HepG2 (cell line): ENCODE measurements around the gene OTX1. TPM values are rescaled to one million over a fixed set of nuclear protein-coding genes. Genes with fewer than 3 reads are reported as not detected.
A peak's percentile ranks its signal among the peaks of the same experiment; 100 is the strongest.

Experiments used
- ATAC-seq: fragments of 200-7000 bp; cut with Tn5 transposase; 3 replicates; pipeline ENCODE4 v1.9.1; 2020; ENCODE audit warnings: mild to moderate bottlenecking, moderate library complexity
- BruUV-seq: library from RNA; stranded (reverse); fragments of 400-500 nt; replicated peaks from 2 replicates; lab custom pipeline; 2021; lab: Mats Ljungman, UMichigan
- CTCF ChIA-PET: fragments of 300-600 bp; formaldehyde crosslinking; extraction: SDS; loops from one replicate; lab custom pipeline; 2021; ENCODE audit warnings: low total read pairs, inconsistent platforms, low intra/inter-chr PET ratio; lab: Yijun Ruan, JAX
- POLR2A ChIA-PET: fragments of 350-600 bp; sonication (Branson Sonifier 250); formaldehyde crosslinking; loops from one replicate; lab custom pipeline; 2020; ENCODE audit warnings: antibody characterized with exemption, inconsistent platforms; lab: Yijun Ruan, JAX
- DNase-seq: peaks from one replicate; pipeline ENCODE4 v3.0.0-alpha.2; 2015; ENCODE audit warnings: low spot score
- FAIRE-seq: peaks from 3 replicates; lab custom pipeline; 2011; peaks lifted over from hg19 to GRCh38; lab: Jason Lieb, UNC
- H2AFZ ChIP-seq: one replicate; pipeline ENCODE4 v1.6.1; 2011; ENCODE audit warnings: low read length, inconsistent platforms
- H3K27ac ChIP-seq: fragments of 300-600 bp; 3 replicates; pipeline ENCODE4 v1.8.0; 2011; ENCODE audit warnings: mixed run types, mild to moderate bottlenecking, mixed read lengths, low read length, inconsistent platforms; ENCODE audit not compliant: insufficient read depth; ENCODE audit errors: extremely low read length
- H3K27me3 ChIP-seq, 2 experiments: fragments of 200-600 bp in 1 of 2; 2 replicates in 1 of 2; 3 replicates in 1 of 2; pipeline versions ENCODE4 v1.6.0 to v1.8.0; 2011; ENCODE audit warnings: low read length in 2 of 2, mild to moderate bottlenecking in 2 of 2, moderate library complexity in 2 of 2, inconsistent platforms in 1 of 2; ENCODE audit not compliant: insufficient read depth in 2 of 2, control insufficient read depth in 1 of 2
- H3K36me3 ChIP-seq, 2 experiments: fragments of 200-600 bp in 1 of 2; replicated peaks in 1 of 2; 2 replicates in 1 of 2; 3 replicates in 1 of 2; pipeline versions ENCODE4 v1.5.1 to v1.8.0; 2011; ENCODE audit warnings: low read length in 2 of 2, inconsistent platforms in 1 of 2; ENCODE audit not compliant: insufficient read depth in 2 of 2, control insufficient read depth in 1 of 2
- H3K4me1 ChIP-seq: 2 replicates; pipeline ENCODE4 v1.5.1; 2012; ENCODE audit warnings: low read length, inconsistent platforms; ENCODE audit not compliant: insufficient read depth
- H3K4me2 ChIP-seq: 2 replicates; pipeline ENCODE4 v1.6.0; 2011; ENCODE audit warnings: low read depth, low read length, inconsistent platforms
- H3K4me3 ChIP-seq, 3 experiments: fragments of 200-600 bp in 1 of 3; sonication (generic), shearing (Covaris generic) in 1 of 3; replicated peaks in 1 of 3; 2 replicates each; pipeline ENCODE4 v1.5.1; 2011 to 2016; ENCODE audit warnings: low read length in 3 of 3, inconsistent platforms in 2 of 3, low read depth in 2 of 3, mild to moderate bottlenecking in 2 of 3, control low read depth in 1 of 3, mixed read lengths in 1 of 3; ENCODE audit not compliant: insufficient read depth in 1 of 3
- H3K79me2 ChIP-seq: one replicate; pipeline ENCODE4 v1.6.1; 2011; ENCODE audit warnings: low read length, inconsistent platforms; ENCODE audit not compliant: insufficient read depth
- H3K9ac ChIP-seq: 2 replicates; pipeline ENCODE4 v1.6.0; 2011; ENCODE audit warnings: mild to moderate bottlenecking, low read depth, low read length, inconsistent platforms; ENCODE audit not compliant: insufficient read depth
- H3K9me3 ChIP-seq: 2 replicates; pipeline ENCODE4 v1.5.1; 2012; ENCODE audit warnings: mild to moderate bottlenecking, low read length
- H4K20me1 ChIP-seq: 2 replicates; pipeline ENCODE4 v1.6.0; 2011; ENCODE audit warnings: inconsistent platforms, mild to moderate bottlenecking, low read length, moderate library complexity; ENCODE audit not compliant: insufficient read depth
- ADNP ChIP-seq: sonication (generic); formaldehyde crosslinking; IDR thresholded peaks from 2 replicates; pipeline ENCODE4 v1.4.0; 2020; ENCODE audit warnings: missing genetic modification reagents
- AGO2 ChIP-seq: fragments of 200-400 bp; formaldehyde crosslinking; optimal IDR thresholded peaks from 2 replicates; pipeline ENCODE3; 2017; ENCODE audit warnings: mild to moderate bottlenecking, low read depth, low read length, moderate library complexity
- ATRX ChIP-seq: sonication (generic); formaldehyde crosslinking; IDR thresholded peaks from 2 replicates; pipeline ENCODE4 v1.4.0; 2020; ENCODE audit warnings: missing genetic modification reagents, borderline replicate concordance
- CBX5 ChIP-seq: sonication (generic); formaldehyde crosslinking; IDR thresholded peaks from 2 replicates; pipeline ENCODE4 v1.4.0; 2020; ENCODE audit warnings: missing genetic modification reagents, borderline replicate concordance
- GABPB1 ChIP-seq: IDR thresholded peaks from 2 replicates; pipeline ENCODE4 v1.6.1; 2016; ENCODE audit warnings: mild to moderate bottlenecking, missing genetic modification reagents, moderate library complexity, missing compliant biosample characterization
- HES4 ChIP-seq: sonication (generic); formaldehyde crosslinking; IDR thresholded peaks from 2 replicates; pipeline ENCODE4 v1.9.0; 2021; ENCODE audit warnings: mild to moderate bottlenecking, missing genetic modification reagents, borderline replicate concordance
- KDM2A ChIP-seq: sonication (generic); formaldehyde crosslinking; IDR thresholded peaks from 2 replicates; pipeline ENCODE4 v1.4.0; 2020; ENCODE audit warnings: low read depth, missing genetic modification reagents, borderline replicate concordance
- MYNN ChIP-seq: sonication (generic); formaldehyde crosslinking; IDR thresholded peaks from 2 replicates; pipeline ENCODE4 v1.4.0; 2020; ENCODE audit warnings: mild to moderate bottlenecking, low read depth, missing genetic modification reagents
- POGZ ChIP-seq: sonication (generic); formaldehyde crosslinking; IDR thresholded peaks from 2 replicates; pipeline ENCODE4 v1.4.0; 2020; ENCODE audit warnings: mild to moderate bottlenecking, missing genetic modification reagents
- POLR2A ChIP-seq, 2 experiments: IDR thresholded peaks; 2 replicates each; pipeline ENCODE4 v1.6.1; 2011; ENCODE audit warnings: low read depth in 2 of 2, low read length in 2 of 2, mild to moderate bottlenecking in 1 of 2, moderate library complexity in 1 of 2; ENCODE audit not compliant: insufficient read depth in 1 of 2
- POLR2G ChIP-seq: fragments of 200-400 bp; formaldehyde crosslinking; IDR thresholded peaks from 2 replicates; pipeline ENCODE4 v1.6.1; 2018; ENCODE audit warnings: mild to moderate bottlenecking, low read depth, low read length, moderate library complexity
- RBM22 ChIP-seq: fragments of 200-400 bp; formaldehyde crosslinking; optimal IDR thresholded peaks from 2 replicates; pipeline ENCODE3; 2017; ENCODE audit warnings: mild to moderate bottlenecking, low read length, moderate library complexity
- SMAD1 ChIP-seq: sonication (generic); formaldehyde crosslinking; IDR thresholded peaks from 2 replicates; pipeline ENCODE4 v1.4.0; 2020; ENCODE audit warnings: missing genetic modification reagents, low read depth, mild to moderate bottlenecking, borderline replicate concordance
- TOPORS ChIP-seq: sonication (generic); formaldehyde crosslinking; IDR thresholded peaks from 2 replicates; pipeline ENCODE4 v1.8.0; 2023; ENCODE audit warnings: mild to moderate bottlenecking, missing genetic modification reagents
- ZFP82 ChIP-seq: sonication (generic); formaldehyde crosslinking; IDR thresholded peaks from 2 replicates; pipeline ENCODE4 v1.5.1; 2020; ENCODE audit warnings: mild to moderate bottlenecking, missing genetic modification reagents, borderline replicate concordance
- ZKSCAN5 ChIP-seq: sonication (generic); formaldehyde crosslinking; IDR thresholded peaks from 2 replicates; pipeline ENCODE4 v1.5.1; 2020; ENCODE audit warnings: mild to moderate bottlenecking, missing genetic modification reagents
- ZNF350 ChIP-seq: sonication (generic); formaldehyde crosslinking; IDR thresholded peaks from 2 replicates; pipeline ENCODE4 v1.4.0; 2020; ENCODE audit warnings: mild to moderate bottlenecking, low read depth, missing genetic modification reagents, borderline replicate concordance
- ZNF367 ChIP-seq: sonication (generic); formaldehyde crosslinking; IDR thresholded peaks from 2 replicates; pipeline ENCODE4 v1.4.0; 2020; ENCODE audit warnings: missing genetic modification reagents, borderline replicate concordance
- ZNF430 ChIP-seq: sonication (generic); formaldehyde crosslinking; IDR thresholded peaks from 2 replicates; pipeline ENCODE4 v1.9.0; 2021; ENCODE audit warnings: mild to moderate bottlenecking, missing genetic modification reagents
- ZNF501 ChIP-seq: sonication (generic); formaldehyde crosslinking; IDR thresholded peaks from 2 replicates; pipeline ENCODE4 v1.5.1; 2020; ENCODE audit warnings: mild to moderate bottlenecking, moderate library complexity, missing genetic modification reagents
- ZNF619 ChIP-seq: sonication (generic); formaldehyde crosslinking; IDR thresholded peaks from 2 replicates; pipeline ENCODE4 v1.4.0; 2020; ENCODE audit warnings: mild to moderate bottlenecking, missing genetic modification reagents
- ZNF660 ChIP-seq: sonication (generic); formaldehyde crosslinking; IDR thresholded peaks from 2 replicates; pipeline ENCODE4 v1.5.1; 2020; ENCODE audit warnings: mild to moderate bottlenecking, low read depth, missing genetic modification reagents, borderline replicate concordance
- ZNF784 ChIP-seq: sonication (generic); formaldehyde crosslinking; IDR thresholded peaks from 2 replicates; pipeline ENCODE4 v1.5.1; 2020; ENCODE audit warnings: missing genetic modification reagents, mild to moderate bottlenecking, borderline replicate concordance
- ZNF878 ChIP-seq: sonication (generic); formaldehyde crosslinking; IDR thresholded peaks from 2 replicates; pipeline ENCODE4 v1.8.1; 2023; ENCODE audit warnings: mild to moderate bottlenecking, missing genetic modification reagents, moderate library complexity
- ZSCAN31 ChIP-seq: sonication (generic); formaldehyde crosslinking; IDR thresholded peaks from 2 replicates; pipeline ENCODE4 v1.5.0; 2020; ENCODE audit warnings: low read depth, mild to moderate bottlenecking, missing genetic modification reagents
- WGBS: methylation state at CpG from one replicate; pipeline ENCODE4 v1.1.6; 2017; ENCODE audit warnings: low lambda C conversion rate; 5-methylcytosine and 5-hydroxymethylcytosine counted together
- in situ Hi-C: cut with HindIII; loops from 2 replicates; pipeline ENCODE4 v1.10.0; 2017; ENCODE audit warnings: low pct_unique_long_range_greater_than_20kb; ENCODE audit not compliant: extremely low pct_ligation_motif_present
- intact Hi-C: fragments of 100-400 bp; cut with micrococcal nuclease; formaldehyde crosslinking; loops from one replicate; pipeline ENCODE4 v1.10.0; 2022; ENCODE audit not compliant: unreplicated experiment
- polyA plus RNA-seq, 8 experiments: library from polyadenylated mRNA; depleted of rRNA in 3 of 8; stranded (reverse) in 7 of 8; unstranded in 1 of 8; fragments of >200 nt; fragmentation: Illumina TruSeq in 4 of 8; extraction: Trizol in 4 of 8; gene quantifications; 2 replicates each; pipeline versions ENCODE4 v1.2.1 to v1.2.3, GENCODE V29; 2011 to 2016; ENCODE audit warnings: low read depth in 4 of 8, missing spikeins in 1 of 8, mixed read lengths in 1 of 8; ENCODE audit not compliant: insufficient read depth in 1 of 8
- total RNA-seq, 5 experiments: library from RNA; depleted of rRNA; stranded (reverse); fragments of >200 nt; fragmentation: Illumina TruSeq; extraction: Trizol; gene quantifications; 2 replicates each; pipeline ENCODE4 v1.2.3, GENCODE V29; 2016; ENCODE audit warnings: low read depth in 1 of 5

The OTX1 gene
- total and polyA plus RNA-seq, 2 of the 13 experiments (the other 11 are each of a cell fraction or from before 2014, with no cell fraction given): 1.0 to 5.0 TPM

GRCh38 chr2:63047321-63048279, 3.0 kb upstream of the OTX1 start:
- Histone ChIP-seq H3K4me1 (peaks cover 26% of the 10 kb centered on the region), H3K4me3 (no peak overlapping the region), H3K9me3 (no peaks in the 10 kb centered on the region), H4K20me1 (no peaks in the 10 kb centered on the region), H3K36me3 (peaks cover 11 to 32% of the 10 kb centered on the region in 2 experiments), H3K4me2 (no peak overlapping the region), H3K27me3 (no peaks in the 10 kb centered on the region; a peak in 1 of 5 replicates), H3K9ac (no peak overlapping the region), H2AFZ (no peak overlapping the region), H3K27ac (no peak overlapping the region), H3K79me2 (peaks cover 8% of the 10 kb centered on the region)
- in situ Hi-C loops (no loop called here), intact Hi-C loops (no loop called here)
- ChIA-PET POLR2A (no interaction called here), CTCF (no interaction called here)
- BruUV-seq: no TSS peak
- no peak for ATAC-seq
- WGBS: 98% methylated on average over 67 of the region's 71 CpGs
- FAIRE-seq: no peak
- no peak for DNase-seq
- no peak for TF ChIP-seq ZNF660 (CRISPR knock-in tag)
- peak; percentile 50; the same call in 1 of the 2 replicates for TF ChIP-seq POGZ (CRISPR knock-in tag)
- TF ChIP-seq ADNP (CRISPR knock-in tag): no peak
- TF ChIP-seq AGO2: peak; percentile 97
- no peak for TF ChIP-seq ZNF367 (CRISPR knock-in tag)
- no peak for TF ChIP-seq ZSCAN31 (CRISPR knock-in tag)
- TF ChIP-seq TOPORS (CRISPR knock-in tag): no peak
- no peak for TF ChIP-seq MYNN (CRISPR knock-in tag)
- 0 out of 2 replicates have a peak, but pooled peaks have one; percentile 61 for TF ChIP-seq HES4 (CRISPR knock-in tag)
- TF ChIP-seq ZNF501: no peak
- TF ChIP-seq ZNF784 (CRISPR knock-in tag): no peak
- TF ChIP-seq GABPB1 (CRISPR knock-in tag): peak; percentile 18; the same call in 1 of the 2 replicates
- TF ChIP-seq RBM22: peak; percentile 10
- no peak for TF ChIP-seq ZKSCAN5 (CRISPR knock-in tag)
- peak; percentile 10 for TF ChIP-seq POLR2G
- TF ChIP-seq POLR2A (IDR thresholded peaks at IDR 0.05; ENCODE audit: insufficient read depth in 1 of 2, low read depth in 2 of 2, low read length in 2 of 2): 0 out of 4 replicates have a peak, but pooled peaks of 1 of the 2 experiments have one; percentile 12
- TF ChIP-seq ZNF619 (CRISPR knock-in tag): no peak
- no peak for TF ChIP-seq ZNF350
- TF ChIP-seq KDM2A (CRISPR knock-in tag): peak; percentile 5; the same call in 1 of the 2 replicates
- no peak for TF ChIP-seq CBX5 (CRISPR knock-in tag)
- 0 out of 2 replicates have a peak, but pooled peaks have one; percentile 40 for TF ChIP-seq ZNF430 (CRISPR knock-in tag)
- TF ChIP-seq ATRX (CRISPR knock-in tag): no peak
- no peak for TF ChIP-seq SMAD1
- 0 out of 2 replicates have a peak, but pooled peaks have one; percentile 29 for TF ChIP-seq ZNF878
- TF ChIP-seq ZFP82 (CRISPR knock-in tag): no peak
